Vein endothelial cell (primary cell): Measurements from ENCODE around the gene WDR82. TPM values are rescaled to one million over a fixed set of nuclear protein-coding genes. Genes with fewer than 3 reads are reported as not detected.

Experiments
- small RNA-seq: library from RNA; depleted of rRNA; stranded (forward); fragments of <200 nt; gene quantifications from one replicate; pipeline ENCODE3, GENCODE V24; 2012
- total RNA-seq: library from RNA; depleted of rRNA; stranded (reverse); fragments of >200 nt; gene quantifications from 2 replicates; pipeline ENCODE4 v1.2.3, GENCODE V29; 2012

Gene WDR82
- total RNA-seq = 63.7 and 67.3 TPM in 2 replicates

GRCh38 chr3:52278510-52279069 is at the start of gene WDR82:
WDR82 (minus strand) TSS chr3:52278649; CDS start chr3:52278361, 288 bp downstream.

GRCh38 chr3:52315977-52316764 is 37.7 kb upstream of the WDR82 start, which contains the start of gene DNAH1:
DNAH1 (plus strand) TSS chr3:52316319; CDS start chr3:52322443, 6,124 bp downstream.

GRCh38 chr3:52245322-52246263 is 32.9 kb downstream of the WDR82 start, which contains the start of gene PPM1M:
PPM1M (plus strand) TSS chr3:52245759; CDS start chr3:52245825, 66 bp downstream.

GRCh38 chr3:52238761-52239701 is 39.4 kb downstream of the WDR82 start, which contains the start of gene TWF2:
TWF2 (minus strand) TSS chr3:52239158; CDS start chr3:52239016, 142 bp downstream.

GRCh38 chr3:52225452-52226228 is 52.8 kb downstream of the WDR82 start, which contains the start of gene TLR9:
TLR9 (minus strand) TSS chr3:52225645; CDS start chr3:52225529, 116 bp downstream.

Small RNAs within 50 kb of the gene (small RNA-seq; reads per million reads assigned to genes)
- gene MIR135A1 (not detected), gene MIRLET7G (1,331 reads per million, percentile 100 among the genes with 10 or more reads in this experiment)

Other genes with a start within 250 kb of the WDR82 start
- gene DUSP7, start 222.1 kb downstream of the WDR82 start, total RNA-seq = 17.1 and 21.2 TPM in 2 replicates
- gene POC1A, start 124.2 kb downstream of the WDR82 start, total RNA-seq = 3.9 and 6.4 TPM in 2 replicates
- gene ALAS1, start 80.5 kb downstream of the WDR82 start, total RNA-seq = 78.1 and 82.8 TPM in 2 replicates
- under 0.01 TPM in 1 of 2 replicates, not detected in the other for gene TLR9, start 53.0 kb downstream of the WDR82 start, total RNA-seq
- gene TWF2, start 39.5 kb downstream of the WDR82 start, total RNA-seq = 184 and 187 TPM in 2 replicates
- gene PPM1M, start 32.9 kb downstream of the WDR82 start, total RNA-seq = 14.8 and 16.3 TPM in 2 replicates
- gene GLYCTK, start 9.2 kb upstream of the WDR82 start, total RNA-seq = 17.0 and 22.8 TPM in 2 replicates
- gene DNAH1, start 37.7 kb upstream of the WDR82 start, total RNA-seq = 6.8 and 8.5 TPM in 2 replicates
- gene BAP1, start 131.4 kb upstream of the WDR82 start, total RNA-seq = 77.2 and 93.7 TPM in 2 replicates
- gene PHF7, start 132.0 kb upstream of the WDR82 start, total RNA-seq = 4.9 and 5.7 TPM in 2 replicates
- gene SEMA3G, start 166.5 kb upstream of the WDR82 start, total RNA-seq = 18.2 and 65.0 TPM in 2 replicates
- gene TNNC1, start 175.4 kb upstream of the WDR82 start, total RNA-seq = not detected in 2 replicates
- gene NISCH, start 177.0 kb upstream of the WDR82 start, total RNA-seq = 98.8 and 111 TPM in 2 replicates
- 267 and 435 TPM in 2 replicates for gene STAB1, start 216.7 kb upstream of the WDR82 start, total RNA-seq